Cardiac septum (tissue), 1 donor: ENCODE measurements around the gene MYORG. TPM values are rescaled to one million over a fixed set of nuclear protein-coding genes. Genes with fewer than 3 reads are reported as not detected.
A peak's percentile ranks its signal among the peaks of the same experiment; 100 is the strongest.

Experiments used
- DNase-seq: peaks from one replicate; pipeline ENCODE4 v3.0.0-alpha.2; 2020; ENCODE audit warnings: low spot score
- intact Hi-C: fragments of 100-400 bp; cut with DNase I; formaldehyde crosslinking; loops from one replicate; pipeline ENCODE4 v1.14.0; 2022
- long read RNA-seq: library from polyadenylated mRNA; unstranded; transcript quantifications from one replicate; pipeline ENCODE4 v2.0.0, GENCODE V29; 2021
- total RNA-seq: library from RNA; stranded (reverse); fragmentation: NEBNext Ultra II Directional; extraction: Animal tissue kit (Norgen Biotek cat#: 25700); gene quantifications from one replicate; pipeline ENCODE4 v1.2.1, GENCODE V29; 2021
- donor health status: DM: no; HTN: no; CAD: no.

MYORG gene
- total RNA-seq, result 9.7 TPM
- long read RNA-seq, full-length matches to known transcripts, result 5 of 17 reads
- long read RNA-seq, partial matches to known transcripts, result 0 of 17 reads
- long read RNA-seq, other reads (novel, unspliced or antisense), result 12 of 17 reads

- DNase-seq, result peak; percentile 95
- intact Hi-C loops, result no loop called here
Measured at GRCh38 chr9:34376596-34377403, at the start of gene MYORG. Gene MYORG, minus strand, starts transcription at chr9:34376898. Its CDS starts 3,955 bp downstream, at chr9:34372943.

- intact Hi-C loops, result no loop called here
- DNase-seq, result peak; percentile 19
Measured at GRCh38 chr9:34419716-34420504, 43.2 kb upstream of the MYORG start.

GRCh38 chr9:34417734-34418133, 41.0 kb upstream of the MYORG start:
- no peak for DNase-seq
- intact Hi-C loops, result no loop called here

GRCh38 chr9:34413231-34413852, 36.6 kb upstream of the MYORG start:
- no peak for DNase-seq
- intact Hi-C loops, result no loop called here

GRCh38 chr9:34412336-34412735, 35.6 kb upstream of the MYORG start:
- intact Hi-C loops, result no loop called here
- DNase-seq, result no peak

GRCh38 chr9:34409154-34409553, 32.5 kb upstream of the MYORG start:
- no peak for DNase-seq
- intact Hi-C loops, result no loop called here

GRCh38 chr9:34408173-34408572, 31.5 kb upstream of the MYORG start:
- intact Hi-C loops, result no loop called here

GRCh38 chr9:34406219-34406618, 29.5 kb upstream of the MYORG start:
- peak; percentile 6 for DNase-seq
- intact Hi-C loops, result no loop called here

More at GRCh38 chr9:34408173-34408572, 31.5 kb upstream of the MYORG start:
- peak; percentile 54 for DNase-seq

GRCh38 chr9:34405719-34406118, 29.0 kb upstream of the MYORG start:
- intact Hi-C loops, result no loop called here
- peak; percentile 67 for DNase-seq

GRCh38 chr9:34403554-34404380, 27.1 kb upstream of the MYORG start:
- intact Hi-C loops, result loop anchor here (2.0 to 5.0 kb wide), 3 partner anchors 97 to 189 kb away; no protein-coding TSS in a partner anchor
- DNase-seq, result peak; percentile 82

- intact Hi-C loops, result loop anchor here (5.0 kb wide), 2 partner anchors 146 to 191 kb away; no protein-coding TSS in a partner anchor
- peak; percentile 60 for DNase-seq
Measured at GRCh38 chr9:34400686-34401602, 24.2 kb upstream of the MYORG start.

- no peak for DNase-seq
- intact Hi-C loops, result loop anchor here (5.0 kb wide), 2 partner anchors 147 to 192 kb away; no protein-coding TSS in a partner anchor
Measured at GRCh38 chr9:34400275-34400674, 23.6 kb upstream of the MYORG start.

- intact Hi-C loops, result loop anchor here (5.0 kb wide), 2 partner anchors 148 to 193 kb away; no protein-coding TSS in a partner anchor
- DNase-seq, result peak; percentile 62
Measured at GRCh38 chr9:34399729-34400128, 23.0 kb upstream of the MYORG start.

- DNase-seq, result peak; percentile 7
- intact Hi-C loops, result no loop called here
Measured at GRCh38 chr9:34398875-34399274, 22.2 kb upstream of the MYORG start.

- peak; percentile 74 for DNase-seq
Measured at GRCh38 chr9:34396276-34397214, 19.8 kb upstream of the MYORG start.

GRCh38 chr9:34392511-34392910, 15.8 kb upstream of the MYORG start:
- no peak for DNase-seq
- intact Hi-C loops, result no loop called here

More at GRCh38 chr9:34396276-34397214, 19.8 kb upstream of the MYORG start:
- intact Hi-C loops, result no loop called here

GRCh38 chr9:34387239-34387638, 10.5 kb upstream of the MYORG start:
- intact Hi-C loops, result no loop called here
- DNase-seq, result peak; percentile 58
